GM23338 (cell line): Measurements from ENCODE around the gene KLHL8. TPM values are rescaled to one million over a fixed set of nuclear protein-coding genes. Genes with fewer than 3 reads are reported as not detected.

Source experiments
- ATAC-seq: fragments of 200-7000 bp; cut with Tn5 transposase; 3 replicates; pipeline ENCODE4 v1.9.1; 2020
- DNase-seq: peaks from one replicate; pipeline ENCODE4 v3.0.0-alpha.2; 2015; ENCODE audit warnings: low spot score
- H2AFZ ChIP-seq: fragments of 200-600 bp; sonication (generic); 2 replicates; pipeline ENCODE4 v1.8.0; 2016; ENCODE audit warnings: antibody characterized with exemption, mild to moderate bottlenecking, moderate library complexity
- H3F3A ChIP-seq: fragments of 200-600 bp; sonication (generic); replicated peaks from 2 replicates; pipeline ENCODE4 v1.8.0; 2017; ENCODE audit warnings: antibody characterized with exemption, mixed run types, low read depth
- H3K27ac ChIP-seq: fragments of 200-600 bp; sonication (generic); 2 replicates; pipeline ENCODE4 v1.6.1; 2016; ENCODE audit warnings: low read depth
- H3K27me3 ChIP-seq: fragments of 200-600 bp; sonication (generic); 2 replicates; pipeline ENCODE4 v1.8.0; 2016; ENCODE audit warnings: mild to moderate bottlenecking, mixed run types, moderate library complexity; ENCODE audit not compliant: insufficient read depth
- H3K36me3 ChIP-seq: fragments of 200-600 bp; sonication (generic); 2 replicates; pipeline ENCODE4 v1.8.0; 2016; ENCODE audit warnings: mild to moderate bottlenecking; ENCODE audit not compliant: insufficient read depth
- H3K4me1 ChIP-seq: fragments of 200-600 bp; sonication (generic); 2 replicates; pipeline ENCODE4 v1.8.0; 2016; ENCODE audit warnings: mild to moderate bottlenecking, moderate library complexity; ENCODE audit not compliant: insufficient read depth
- H3K4me2 ChIP-seq: fragments of 200-600 bp; sonication (generic); 2 replicates; pipeline ENCODE4 v1.7.1; 2017; ENCODE audit warnings: mixed run types
- H3K4me3 ChIP-seq: fragments of 200-600 bp; sonication (generic); 2 replicates; pipeline ENCODE4 v1.6.1; 2016; ENCODE audit warnings: mixed run types
- H3K79me2 ChIP-seq: fragments of 200-600 bp; sonication (generic); replicated peaks from 2 replicates; pipeline ENCODE4 v1.8.0; 2017; ENCODE audit warnings: mild to moderate bottlenecking; ENCODE audit not compliant: insufficient read depth
- H3K9me2 ChIP-seq: fragments of 200-600 bp; sonication (generic); 2 replicates; pipeline ENCODE4 v1.8.0; 2017; ENCODE audit not compliant: insufficient read depth
- H4K20me1 ChIP-seq: fragments of 200-600 bp; sonication (generic); replicated peaks from 2 replicates; pipeline ENCODE4 v1.8.0; 2017; ENCODE audit warnings: mild to moderate bottlenecking; ENCODE audit not compliant: insufficient read depth
- H3K27ac Mint-ChIP-seq: 2 replicates; pipeline ENCODE4 v1.8.0; 2020; ENCODE audit warnings: inconsistent platforms, mild to moderate bottlenecking, moderate library complexity, mixed read lengths
- H3K27me3 Mint-ChIP-seq: 3 replicates; pipeline ENCODE4 v1.8.0; 2022; ENCODE audit warnings: low read depth, mild to moderate bottlenecking, moderate library complexity, mixed read lengths, inconsistent platforms; ENCODE audit not compliant: insufficient read depth, poor library complexity
- H3K36me3 Mint-ChIP-seq: 3 replicates; pipeline ENCODE4 v1.8.0; 2021; ENCODE audit warnings: low read depth, mild to moderate bottlenecking, inconsistent platforms, moderate library complexity, mixed read lengths
- H3K4me1 Mint-ChIP-seq: 3 replicates; pipeline ENCODE4 v1.8.0; 2020; ENCODE audit warnings: mild to moderate bottlenecking, inconsistent platforms, mixed read lengths
- H3K4me3 Mint-ChIP-seq: 3 replicates; pipeline ENCODE4 v1.8.0; 2021; ENCODE audit warnings: moderate library complexity, mild to moderate bottlenecking, inconsistent platforms, mixed read lengths
- H3K9me3 Mint-ChIP-seq: 3 replicates; pipeline ENCODE4 v1.8.0; 2020; ENCODE audit warnings: moderate library complexity, mild to moderate bottlenecking, inconsistent platforms, mixed read lengths
- CREB1 ChIP-seq: fragments of 250-450 bp; sonication (Bioruptor Pico); IDR thresholded peaks from 2 replicates; pipeline ENCODE4 v1.5.0; 2020; ENCODE audit warnings: low read depth, mild to moderate bottlenecking, moderate library complexity
- CTCF ChIP-seq, 2 experiments: fragments of 200-600 bp in 1 of 2; sonication (generic) in 1 of 2; conservative IDR thresholded peaks; 2 replicates each; pipeline versions ENCODE4 v1.5.1 to v1.6.1; 2016 to 2017; ENCODE audit warnings: antibody characterized with exemption in 2 of 2, low read depth in 2 of 2, mild to moderate bottlenecking in 2 of 2, moderate library complexity in 1 of 2
- EZH2phosphoT487 ChIP-seq: fragments of 200-600 bp; sonication (generic); IDR thresholded peaks from one replicate; pipeline ENCODE4 v1.8.1; 2018; ENCODE audit warnings: antibody characterized with exemption; ENCODE audit not compliant: unreplicated experiment
- JUNB ChIP-seq: IDR thresholded peaks from one replicate; pipeline ENCODE4 v1.6.1; 2016; ENCODE audit warnings: antibody characterized with exemption; ENCODE audit not compliant: unreplicated experiment
- NANOG ChIP-seq: IDR thresholded peaks from 2 replicates; pipeline ENCODE4 v1.6.1; 2016; ENCODE audit warnings: antibody characterized with exemption, borderline replicate concordance
- POLR2AphosphoS5 ChIP-seq: IDR thresholded peaks from 2 replicates; pipeline ENCODE4 v1.6.1; 2016; ENCODE audit warnings: antibody characterized with exemption, low read depth
- REST ChIP-seq: IDR thresholded peaks from one replicate; pipeline ENCODE4 v1.6.1; 2018; ENCODE audit warnings: antibody characterized with exemption; ENCODE audit not compliant: unreplicated experiment
- ZNF114 ChIP-seq: fragments of 250-450 bp; sonication (Bioruptor Pico); IDR thresholded peaks from 2 replicates; pipeline ENCODE4 v1.5.0; 2020; ENCODE audit warnings: mild to moderate bottlenecking, moderate library complexity
- ZNF331 ChIP-seq: fragments of 250-450 bp; sonication (Bioruptor Pico); IDR thresholded peaks from 2 replicates; pipeline ENCODE4 v1.5.0; 2020; ENCODE audit warnings: low read depth, mild to moderate bottlenecking, moderate library complexity
- polyA plus RNA-seq: library from polyadenylated mRNA; unstranded; fragments of >200 nt; fragmentation: Nextera tagmentation; extraction: Ambion mirVana; gene quantifications from 2 replicates; pipeline ENCODE4 v1.2.1, GENCODE V29; 2016
- total RNA-seq: library from RNA; depleted of rRNA; stranded (reverse); fragments of >200 nt; shearing (Covaris generic); gene quantifications from 2 replicates; pipeline ENCODE4 v1.2.3, GENCODE V29; 2014

KLHL8 gene
- total and polyA plus RNA-seq, 2 experiments from 2014 or later, result 3.3 to 7.2 TPM

- TF ChIP-seq CTCF (conservative IDR thresholded peaks at IDR 0.05; ENCODE audit: low read depth in 2 of 2) (no peak), NANOG (no peak), REST (no peak), CREB1 (CRISPR knock-in tag) (no peak), JUNB (no peak), ZNF114 (CRISPR knock-in tag) (no peak), ZNF331 (no peak)
Observed at GRCh38 chr4:87188048-87188447, 32.4 kb downstream of the KLHL8 start (continued).

GRCh38 chr4:87185146-87185870, 35.1 kb downstream of the KLHL8 start:
- Histone ChIP-seq H3K4me1 (no peaks in the 10 kb centered on the region), H3K36me3 (no peaks in the 10 kb centered on the region), H3K4me2 (no peak overlapping the region), H3K79me2 (no peaks in the 10 kb centered on the region), H4K20me1 (no peaks in the 10 kb centered on the region), H3F3A (no peaks in the 10 kb centered on the region), H2AFZ (no peak overlapping the region), H3K27me3 (no peaks in the 10 kb centered on the region), H3K4me3 (no peak overlapping the region), H3K9me2 (no peaks in the 10 kb centered on the region), H3K27ac (no peak overlapping the region)
- Mint-ChIP-seq H3K27ac (no peak overlapping the region), H3K9me3 (no peaks in the 10 kb centered on the region), H3K36me3 (no peaks in the 10 kb centered on the region), H3K4me3 (no peak overlapping the region), H3K4me1 (no peaks in the 10 kb centered on the region), H3K27me3 (no peaks in the 10 kb centered on the region)
- ATAC-seq (no peak), DNase-seq (no peak)
- no peak for TF ChIP-seq CREB1 (CRISPR knock-in tag)
- no peak for TF ChIP-seq NANOG
- no peak for TF ChIP-seq POLR2AphosphoS5
- no peak for TF ChIP-seq JUNB
- TF ChIP-seq REST, result no peak
- no peak for TF ChIP-seq CTCF (conservative IDR thresholded peaks at IDR 0.05; ENCODE audit: low read depth in 2 of 2)
- TF ChIP-seq EZH2phosphoT487, result no peak
- no peak for TF ChIP-seq ZNF331
